HFFc6 (cell line): ENCODE measurements around the gene ICAM5. TPM values are rescaled to one million over a fixed set of nuclear protein-coding genes. Genes with fewer than 3 reads are reported as not detected.

Source experiments
- DNase-seq: peaks from one replicate; pipeline ENCODE4 v3.0.0-alpha.2; 2018
- H3K27ac Mint-ChIP-seq: 2 replicates; pipeline ENCODE4 v1.8.0; 2020; ENCODE audit warnings: mild to moderate bottlenecking, mixed read lengths
- H3K27me3 Mint-ChIP-seq: 2 replicates; pipeline ENCODE4 v1.8.0; 2021; ENCODE audit warnings: mild to moderate bottlenecking, moderate library complexity, mixed read lengths; ENCODE audit not compliant: insufficient read depth
- H3K36me3 Mint-ChIP-seq: 2 replicates; pipeline ENCODE4 v1.8.0; 2021; ENCODE audit warnings: low read depth, mixed read lengths
- H3K4me1 Mint-ChIP-seq: 2 replicates; pipeline ENCODE4 v1.8.0; 2020; ENCODE audit warnings: low read depth, mixed read lengths
- H3K4me3 Mint-ChIP-seq: 2 replicates; pipeline ENCODE4 v1.8.0; 2020; ENCODE audit warnings: mild to moderate bottlenecking, moderate library complexity, mixed read lengths
- H3K9me3 Mint-ChIP-seq: 2 replicates; pipeline ENCODE4 v1.8.0; 2020; ENCODE audit warnings: mild to moderate bottlenecking, mixed read lengths
- CTCF ChIP-seq: fragments of 200-600 bp; sonication (generic); IDR thresholded peaks from 2 replicates; pipeline ENCODE4 v1.5.0; 2021; ENCODE audit warnings: antibody characterized with exemption, mild to moderate bottlenecking
- total RNA-seq, 6 experiments: library from RNA; stranded (reverse); fragmentation: NEBNext Ultra II Directional; extraction: Animal tissue kit (Norgen Biotek cat#: 25700); gene quantifications; 2 replicates in 1 of 6; 3 replicates in 5 of 6; pipeline ENCODE4 v1.2.3, GENCODE V29; 2021

Gene ICAM5
- total RNA-seq, 6 experiments from 2014 or later, result 14.0 to 38.4 (median 14.4) TPM

GRCh38 chr19:10256970-10257615, 32.7 kb upstream of the ICAM5 start:
- TF ChIP-seq CTCF, result no peak
- Mint-ChIP-seq H3K9me3 (no peaks in the 10 kb centered on the region), H3K4me3 (no peak overlapping the region), H3K4me1 (peaks cover 24% of the 10 kb centered on the region), H3K36me3 (peaks cover 25% of the 10 kb centered on the region), H3K27me3 (no peaks in the 10 kb centered on the region; the same call in 1 of the 2 replicates), H3K27ac (no peak overlapping the region)
- no peak for DNase-seq

GRCh38 chr19:10258080-10258710, 31.6 kb upstream of the ICAM5 start:
- Mint-ChIP-seq H3K9me3 (no peaks in the 10 kb centered on the region), H3K27me3 (no peaks in the 10 kb centered on the region; the same call in 1 of the 2 replicates), H3K27ac (no peak overlapping the region), H3K4me1 (peaks cover 17% of the 10 kb centered on the region), H3K4me3 (no peak overlapping the region), H3K36me3 (peaks cover 25% of the 10 kb centered on the region)
- TF ChIP-seq CTCF, result no peak
- no peak for DNase-seq

GRCh38 chr19:10259162-10259905, 30.4 kb upstream of the ICAM5 start:
- H3K27ac Mint-ChIP-seq, result no peak overlapping the region
- H3K4me3 Mint-ChIP-seq, result no peak overlapping the region
- no peaks in the 10 kb centered on the region for H3K27me3 Mint-ChIP-seq
- peaks cover 10% of the 10 kb centered on the region for H3K4me1 Mint-ChIP-seq
- TF ChIP-seq CTCF, result peak; percentile 86
- peaks cover 25% of the 10 kb centered on the region for H3K36me3 Mint-ChIP-seq
- DNase-seq, result peak; percentile 78
- no peaks in the 10 kb centered on the region for H3K9me3 Mint-ChIP-seq

DNA sequence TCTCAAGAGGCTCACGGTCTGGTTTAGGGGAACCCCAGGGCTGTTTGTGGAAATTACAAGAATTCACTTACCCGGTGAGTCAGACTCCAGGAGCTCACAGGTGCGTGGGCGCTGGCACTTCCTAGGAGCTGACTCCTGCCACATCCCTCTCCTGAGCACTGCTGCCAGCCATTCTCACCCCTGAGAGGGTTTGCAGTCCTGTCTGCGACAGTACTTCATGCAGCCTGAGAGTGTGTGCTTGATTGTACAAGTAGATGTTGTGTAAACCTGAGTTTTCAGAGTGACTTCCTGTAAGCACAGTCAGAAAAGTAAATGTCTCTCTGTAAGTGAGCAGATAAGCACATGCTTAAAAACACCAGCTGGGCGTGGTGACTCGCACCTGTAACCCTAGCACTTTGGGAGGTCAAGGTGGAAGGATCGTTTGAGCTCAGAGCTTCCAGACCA, 29.6 kb upstream of the ICAM5 start:
- peaks cover 6% of the 10 kb centered on the region for H3K4me1 Mint-ChIP-seq
- no peaks in the 10 kb centered on the region for H3K9me3 Mint-ChIP-seq
- no peak overlapping the region for H3K27ac Mint-ChIP-seq
- H3K4me3 Mint-ChIP-seq, result no peak overlapping the region
- H3K36me3 Mint-ChIP-seq, result peaks cover 17% of the 10 kb centered on the region
- no peak for DNase-seq
- no peak for TF ChIP-seq CTCF
- H3K27me3 Mint-ChIP-seq, result no peaks in the 10 kb centered on the region

DNA sequence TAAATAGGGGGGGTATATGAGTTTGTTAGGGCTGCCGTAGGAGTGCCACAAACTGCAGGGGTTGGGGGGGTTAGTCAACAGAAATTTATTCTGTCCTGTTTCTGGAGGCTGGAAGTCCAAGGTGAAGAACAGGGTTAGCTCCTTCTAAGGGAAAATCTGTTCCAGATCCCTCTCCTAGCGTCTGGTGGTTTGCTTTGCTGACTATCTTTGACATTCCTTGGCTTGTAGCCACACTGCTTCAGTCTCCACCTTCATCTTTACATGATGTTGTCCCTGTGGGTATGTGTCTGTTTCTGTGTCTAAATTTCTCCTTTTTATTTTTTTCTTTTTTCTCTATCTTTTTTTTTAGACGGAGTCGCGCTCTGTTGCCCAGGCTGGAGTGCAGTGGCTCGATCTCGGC, 27.0 kb upstream of the ICAM5 start:
- no peaks in the 10 kb centered on the region for H3K4me1 Mint-ChIP-seq
- no peak overlapping the region for H3K4me3 Mint-ChIP-seq
- H3K36me3 Mint-ChIP-seq, result peaks cover under 1% of the 10 kb centered on the region
- no peaks in the 10 kb centered on the region for H3K27me3 Mint-ChIP-seq
- peak; percentile 26 for DNase-seq
- no peak for TF ChIP-seq CTCF
- no peaks in the 10 kb centered on the region for H3K9me3 Mint-ChIP-seq
- no peak overlapping the region for H3K27ac Mint-ChIP-seq
